ENCODE results near the gene EPS8L3. TPM values are rescaled to one million over a fixed set of nuclear protein-coding genes. Genes with fewer than 3 reads are reported as not detected.

EPS8L3 gene
- total and polyA plus RNA-seq, 10 of the 15 experiments (the other 5 are each of a cell fraction or from before 2014, with no cell fraction given): not detected

DNA sequence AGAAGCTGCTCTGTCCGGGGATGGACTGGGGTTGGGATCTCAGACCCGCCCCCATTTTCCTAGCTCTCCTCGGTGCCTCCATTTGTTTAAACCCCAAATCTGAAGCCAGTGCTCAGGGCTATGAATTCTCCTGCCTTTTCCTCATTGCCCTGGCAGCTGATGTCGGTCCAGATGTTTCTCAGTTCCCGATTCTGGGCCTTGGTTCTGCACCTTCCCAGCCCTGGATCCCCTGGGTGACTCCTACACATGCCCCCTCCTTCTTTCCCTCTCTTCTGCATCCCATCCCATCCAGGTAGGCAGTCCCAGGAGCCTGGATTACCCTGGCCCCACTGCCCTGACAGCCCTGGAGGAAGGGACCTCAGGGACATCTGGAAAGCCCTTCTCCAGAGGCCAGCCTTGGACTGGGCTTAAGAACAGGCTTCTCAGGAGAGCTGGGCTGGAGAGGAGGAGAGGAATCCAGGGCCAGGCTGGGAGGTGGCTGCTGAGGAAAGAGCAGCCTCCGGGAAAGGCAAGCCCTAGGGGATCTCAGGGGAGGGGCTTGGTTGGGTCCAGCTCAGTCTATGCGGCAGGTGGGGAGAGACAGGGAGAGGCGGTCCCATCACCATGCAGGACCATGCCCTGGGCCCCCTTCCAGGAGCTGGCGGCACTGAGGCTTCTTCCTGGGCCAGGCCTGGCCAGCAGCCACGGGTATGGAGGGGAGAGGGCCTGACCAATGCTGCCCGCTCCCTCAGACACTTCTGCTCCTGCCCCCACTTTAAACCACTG is 6.8 kb upstream of the EPS8L3 start:
- H3K9ac ChIP-seq (ENCODE audit: control insufficient read depth, insufficient read depth, low read length): no peak overlapping the region
- intact Hi-C loops (cut with micrococcal nuclease; ENCODE audit: unreplicated experiment): loop anchor here (5.0 kb wide), 1 partner anchor 128 kb away; no protein-coding TSS in a partner anchor
- peaks cover 0 to 2% of the 10 kb centered on the region in 2 experiments; a peak in 1 of 4 replicates for H3K27me3 ChIP-seq (replicated peaks in 1 of 2; ENCODE audit: control insufficient read depth in 2 of 2, insufficient read depth in 2 of 2, low read length in 1 of 2)
- H3K4me3 ChIP-seq: no peak overlapping the region
- ChIA-PET SMC1A (ENCODE audit: uncharacterized antibody, unreplicated experiment) (interaction anchor here (0.6 to 23.1 kb wide), 6 partner anchors 10 to 225 kb away, joined by 3 to 431 read pairs (median 30); partner anchors contain the start of gene AHCYL1), POLR2A (no interaction called here), CTCF (interaction anchor here (1.2 to 27.2 kb wide), 8 partner anchors 10 to 238 kb away, joined by 3 to 759 read pairs (median 4); partner anchors contain the start of genes AHCYL1 and GNAI3), RAD21 (ENCODE audit: unreplicated experiment) (interaction anchor here (0.8 to 14.8 kb wide), 4 partner anchors 130 to 230 kb away, joined by 3 to 390 read pairs (median 30); partner anchors contain the start of gene AHCYL1)
- no peaks in the 10 kb centered on the region for H3K9me3 ChIP-seq (replicated peaks; ENCODE audit: control insufficient read depth, insufficient read depth, low read length)
- no peaks in the 10 kb centered on the region for H3K36me3 ChIP-seq (ENCODE audit: control insufficient read depth in 2 of 2, insufficient read depth in 2 of 2, low read length in 1 of 2)
- DNase-seq (ENCODE audit: low read depth, low spot score) (no peak), FAIRE-seq (no peak), ATAC-seq (no peak)
- H3K79me2 ChIP-seq (ENCODE audit: control insufficient read depth, insufficient read depth, low read length): no peaks in the 10 kb centered on the region
- no peaks in the 10 kb centered on the region for H4K20me1 ChIP-seq (ENCODE audit: control insufficient read depth, insufficient read depth)
- H2AFZ ChIP-seq (ENCODE audit: control insufficient read depth, low read depth, low read length): no peak overlapping the region
- H3K4me2 ChIP-seq (ENCODE audit: control insufficient read depth, insufficient read depth): no peak overlapping the region
- H3K27ac ChIP-seq (ENCODE audit: control insufficient read depth, insufficient read depth): no peak overlapping the region
- H3K4me1 ChIP-seq (ENCODE audit: control insufficient read depth, insufficient read depth, low read length): no peaks in the 10 kb centered on the region
- no peak for TF ChIP-seq EGR1 (IDR thresholded peaks at IDR 0.05; ENCODE audit: borderline replicate concordance in 1 of 2, low read depth in 2 of 2, low read length in 2 of 2)
- no peak for TF ChIP-seq ATF7 (IDR thresholded peaks at IDR 0.05; ENCODE audit: low read depth)
- no peak for TF ChIP-seq NR2C1 (IDR thresholded peaks at IDR 0.05)
- no peak for TF ChIP-seq MXI1 (IDR thresholded peaks at IDR 0.05; ENCODE audit: low read depth, low read length)
- TF ChIP-seq, protein P1, sequence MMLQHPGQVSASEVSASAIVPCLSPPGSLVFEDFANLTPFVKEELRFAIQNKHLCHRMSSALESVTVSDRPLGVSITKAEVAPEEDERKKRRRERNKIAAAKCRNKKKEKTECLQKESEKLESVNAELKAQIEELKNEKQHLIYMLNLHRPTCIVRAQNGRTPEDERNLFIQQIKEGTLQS (IDR thresholded peaks at IDR 0.05; ENCODE audit: borderline replicate concordance, extremely low read depth, low read depth, low read length): no peak
- TF ChIP-seq PML (IDR thresholded peaks at IDR 0.05; ENCODE audit: low read length): no peak
- no peak for TF ChIP-seq RB1 (IDR thresholded peaks at IDR 0.05; ENCODE audit: borderline replicate concordance)
- TF ChIP-seq, protein P2, sequence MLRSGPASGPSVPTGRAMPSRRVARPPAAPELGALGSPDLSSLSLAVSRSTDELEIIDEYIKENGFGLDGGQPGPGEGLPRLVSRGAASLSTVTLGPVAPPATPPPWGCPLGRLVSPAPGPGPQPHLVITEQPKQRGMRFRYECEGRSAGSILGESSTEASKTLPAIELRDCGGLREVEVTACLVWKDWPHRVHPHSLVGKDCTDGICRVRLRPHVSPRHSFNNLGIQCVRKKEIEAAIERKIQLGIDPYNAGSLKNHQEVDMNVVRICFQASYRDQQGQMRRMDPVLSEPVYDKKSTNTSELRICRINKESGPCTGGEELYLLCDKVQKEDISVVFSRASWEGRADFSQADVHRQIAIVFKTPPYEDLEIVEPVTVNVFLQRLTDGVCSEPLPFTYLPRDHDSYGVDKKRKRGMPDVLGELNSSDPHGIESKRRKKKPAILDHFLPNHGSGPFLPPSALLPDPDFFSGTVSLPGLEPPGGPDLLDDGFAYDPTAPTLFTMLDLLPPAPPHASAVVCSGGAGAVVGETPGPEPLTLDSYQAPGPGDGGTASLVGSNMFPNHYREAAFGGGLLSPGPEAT (IDR thresholded peaks at IDR 0.05; ENCODE audit: low read depth): no peak
- no peak for TF ChIP-seq SMAD5 (IDR thresholded peaks at IDR 0.05; ENCODE audit: low read depth)
- no peak for TF ChIP-seq RBBP5 (conservative IDR thresholded peaks at IDR 0.05)
- TF ChIP-seq STAT3 (IDR thresholded peaks at IDR 0.05; ENCODE audit: low read depth, low read length): no peak
- TF ChIP-seq, protein P3, sequence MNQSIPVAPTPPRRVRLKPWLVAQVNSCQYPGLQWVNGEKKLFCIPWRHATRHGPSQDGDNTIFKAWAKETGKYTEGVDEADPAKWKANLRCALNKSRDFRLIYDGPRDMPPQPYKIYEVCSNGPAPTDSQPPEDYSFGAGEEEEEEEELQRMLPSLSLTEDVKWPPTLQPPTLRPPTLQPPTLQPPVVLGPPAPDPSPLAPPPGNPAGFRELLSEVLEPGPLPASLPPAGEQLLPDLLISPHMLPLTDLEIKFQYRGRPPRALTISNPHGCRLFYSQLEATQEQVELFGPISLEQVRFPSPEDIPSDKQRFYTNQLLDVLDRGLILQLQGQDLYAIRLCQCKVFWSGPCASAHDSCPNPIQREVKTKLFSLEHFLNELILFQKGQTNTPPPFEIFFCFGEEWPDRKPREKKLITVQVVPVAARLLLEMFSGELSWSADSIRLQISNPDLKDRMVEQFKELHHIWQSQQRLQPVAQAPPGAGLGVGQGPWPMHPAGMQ (IDR thresholded peaks at IDR 0.05; ENCODE audit: borderline replicate concordance): no peak
- no peak for TF ChIP-seq TAF1 (IDR thresholded peaks at IDR 0.05; ENCODE audit: borderline replicate concordance, low read depth, low read length)
- TF ChIP-seq, protein P4, sequence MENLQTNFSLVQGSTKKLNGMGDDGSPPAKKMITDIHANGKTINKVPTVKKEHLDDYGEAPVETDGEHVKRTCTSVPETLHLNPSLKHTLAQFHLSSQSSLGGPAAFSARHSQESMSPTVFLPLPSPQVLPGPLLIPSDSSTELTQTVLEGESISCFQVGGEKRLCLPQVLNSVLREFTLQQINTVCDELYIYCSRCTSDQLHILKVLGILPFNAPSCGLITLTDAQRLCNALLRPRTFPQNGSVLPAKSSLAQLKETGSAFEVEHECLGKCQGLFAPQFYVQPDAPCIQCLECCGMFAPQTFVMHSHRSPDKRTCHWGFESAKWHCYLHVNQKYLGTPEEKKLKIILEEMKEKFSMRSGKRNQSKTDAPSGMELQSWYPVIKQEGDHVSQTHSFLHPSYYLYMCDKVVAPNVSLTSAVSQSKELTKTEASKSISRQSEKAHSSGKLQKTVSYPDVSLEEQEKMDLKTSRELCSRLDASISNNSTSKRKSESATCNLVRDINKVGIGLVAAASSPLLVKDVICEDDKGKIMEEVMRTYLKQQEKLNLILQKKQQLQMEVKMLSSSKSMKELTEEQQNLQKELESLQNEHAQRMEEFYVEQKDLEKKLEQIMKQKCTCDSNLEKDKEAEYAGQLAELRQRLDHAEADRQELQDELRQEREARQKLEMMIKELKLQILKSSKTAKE (IDR thresholded peaks at IDR 0.05; ENCODE audit: low read depth, poor library complexity, severe bottlenecking): no peak
- no peak for TF ChIP-seq CREM (IDR thresholded peaks at IDR 0.05; ENCODE audit: low read depth)
- no peak for TF ChIP-seq GATAD2B (conservative IDR thresholded peaks at IDR 0.05; ENCODE audit: low read depth)
- no peak for TF ChIP-seq SIN3A (IDR thresholded peaks at IDR 0.05; ENCODE audit: low read depth, low read length)
- BruUV-seq (replicated peaks): no TSS peak
- in situ Hi-C loops (cut with MboI): loop anchor here (5.0 kb wide), 2 partner anchors 128 to 223 kb away; partner anchors contain the start of gene GNAI3
- 47% methylated on average over 11 of the region's 11 CpGs for WGBS (ENCODE audit: insufficient coverage, insufficient replicate concordance, low lambda C conversion rate, missing lambda C conversion rate)

All from GM12878 (cell line).